Peyer's patch (tissue), 4 donors: ENCODE results near the gene BLNK. TPM values are rescaled to one million over a fixed set of nuclear protein-coding genes. Genes with fewer than 3 reads are reported as not detected.

ENCODE experiments used
- DNase-seq, 3 donors: peaks; one replicate each; pipeline ENCODE4 v3.0.0-alpha.2; 2017 to 2019
- H3K27ac ChIP-seq, 4 donors: fragments of 200-600 bp; sonication (generic); one replicate each; pipeline ENCODE4 v1.5.1; 2016 to 2019
- H3K27me3 ChIP-seq, 2 donors: fragments of 200-600 bp; sonication (generic); one replicate each; pipeline ENCODE4 v1.5.1; 2019
- H3K36me3 ChIP-seq, 3 donors: fragments of 200-600 bp; sonication (generic); one replicate each; pipeline ENCODE4 v1.5.1; 2016 to 2019
- H3K4me1 ChIP-seq, 4 donors: fragments of 200-600 bp; sonication (generic); one replicate each; pipeline ENCODE4 v1.5.1; 2016 to 2019
- H3K4me3 ChIP-seq, 4 donors: fragments of 200-600 bp; sonication (generic); 1 replicate in 3 of 4; 2 replicates in 1 of 4; pipeline ENCODE4 v1.5.1; 2016 to 2019; ENCODE audit warnings: mild to moderate bottlenecking in 1 of 4
- H3K9me3 ChIP-seq, 4 donors: fragments of 200-600 bp; sonication (generic); one replicate each; pipeline ENCODE4 v1.5.1; 2016 to 2019; ENCODE audit warnings: mild to moderate bottlenecking in 1 of 4
- POLR2A ChIP-seq, 2 donors: fragments of 450-650 bp; IDR thresholded peaks; one replicate each; pipeline ENCODE4 v1.5.1; 2017; ENCODE audit warnings: antibody characterized with exemption in 2 of 2, mild to moderate bottlenecking in 2 of 2, moderate library complexity in 2 of 2
- total RNA-seq, 4 donors: library from RNA; depleted of rRNA; stranded (reverse); fragments of >200 nt; gene quantifications; one replicate each; pipeline ENCODE4 v1.1.0, GENCODE V29; 2016
- TF ChIP-seq, protein P1 (sequence below), 6 experiments: fragments of 450-650 bp in 4 of 6; fragments of 200-600 bp in 2 of 6; sonication (generic) in 1 of 6; IDR thresholded peaks; one replicate each; pipeline ENCODE4 v1.5.1; 2017 to 2019; ENCODE audit warnings: antibody characterized with exemption in 6 of 6, mild to moderate bottlenecking in 3 of 6, moderate library complexity in 1 of 6

BLNK gene
- total RNA-seq, 4 donors from 2014 or later: 49.3 to 79.5 (median 50.1) TPM

- H3K4me1 ChIP-seq: no peaks in the 10 kb centered on the region
- no peak for DNase-seq
- no peaks in the 10 kb centered on the region for H3K27me3 ChIP-seq
- TF ChIP-seq POLR2A (IDR thresholded peaks at IDR 0.05): no peak
- TF ChIP-seq, protein P1, sequence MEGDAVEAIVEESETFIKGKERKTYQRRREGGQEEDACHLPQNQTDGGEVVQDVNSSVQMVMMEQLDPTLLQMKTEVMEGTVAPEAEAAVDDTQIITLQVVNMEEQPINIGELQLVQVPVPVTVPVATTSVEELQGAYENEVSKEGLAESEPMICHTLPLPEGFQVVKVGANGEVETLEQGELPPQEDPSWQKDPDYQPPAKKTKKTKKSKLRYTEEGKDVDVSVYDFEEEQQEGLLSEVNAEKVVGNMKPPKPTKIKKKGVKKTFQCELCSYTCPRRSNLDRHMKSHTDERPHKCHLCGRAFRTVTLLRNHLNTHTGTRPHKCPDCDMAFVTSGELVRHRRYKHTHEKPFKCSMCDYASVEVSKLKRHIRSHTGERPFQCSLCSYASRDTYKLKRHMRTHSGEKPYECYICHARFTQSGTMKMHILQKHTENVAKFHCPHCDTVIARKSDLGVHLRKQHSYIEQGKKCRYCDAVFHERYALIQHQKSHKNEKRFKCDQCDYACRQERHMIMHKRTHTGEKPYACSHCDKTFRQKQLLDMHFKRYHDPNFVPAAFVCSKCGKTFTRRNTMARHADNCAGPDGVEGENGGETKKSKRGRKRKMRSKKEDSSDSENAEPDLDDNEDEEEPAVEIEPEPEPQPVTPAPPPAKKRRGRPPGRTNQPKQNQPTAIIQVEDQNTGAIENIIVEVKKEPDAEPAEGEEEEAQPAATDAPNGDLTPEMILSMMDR (IDR thresholded peaks at IDR 0.05): no peak
- H3K36me3 ChIP-seq: peaks cover 0 to 47% (median 0%) of the 10 kb centered on the region in 3 donors
- no peak overlapping the region for H3K4me3 ChIP-seq
- H3K9me3 ChIP-seq: no peaks in the 10 kb centered on the region
- H3K27ac ChIP-seq: no peak overlapping the region
Observed at GRCh38 chr10:96222908-96223307, 48.5 kb downstream of the BLNK start.

DNA sequence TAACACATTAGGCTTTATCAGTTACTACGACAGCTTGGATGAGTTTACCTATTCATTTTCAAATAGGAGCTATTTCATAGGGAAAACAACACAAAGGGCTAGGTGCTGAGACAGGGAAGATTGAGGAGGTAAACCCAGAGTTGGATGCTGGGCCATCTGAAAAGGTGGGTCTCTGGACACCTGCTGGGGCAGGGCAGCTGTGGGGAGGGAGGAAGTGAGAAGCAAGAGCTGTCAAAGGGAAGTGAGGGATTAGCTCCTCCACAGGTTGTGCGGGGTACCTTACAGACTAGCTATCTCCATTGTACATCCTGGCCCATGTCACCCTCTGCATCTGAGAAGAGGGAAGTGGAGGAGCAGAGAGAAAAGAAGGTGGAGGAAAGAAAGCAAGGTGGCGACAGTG is 48.9 kb downstream of the BLNK start:
- no peaks in the 10 kb centered on the region for H3K27me3 ChIP-seq
- no peak overlapping the region for H3K4me3 ChIP-seq
- no peak overlapping the region for H3K27ac ChIP-seq
- H3K4me1 ChIP-seq: no peaks in the 10 kb centered on the region
- TF ChIP-seq, protein P1 (IDR thresholded peaks at IDR 0.05): no peak
- no peak for TF ChIP-seq POLR2A (IDR thresholded peaks at IDR 0.05)
- no peak for DNase-seq
- no peaks in the 10 kb centered on the region for H3K9me3 ChIP-seq
- peaks cover 0 to 46% (median 0%) of the 10 kb centered on the region in 3 donors for H3K36me3 ChIP-seq

- no peak for TF ChIP-seq POLR2A (IDR thresholded peaks at IDR 0.05)
- TF ChIP-seq, protein P1 (IDR thresholded peaks at IDR 0.05): no peak
- no peak for DNase-seq
- Histone ChIP-seq H3K27ac (no peak overlapping the region), H3K36me3 (peaks cover 0 to 45% (median 0%) of the 10 kb centered on the region in 3 donors), H3K4me3 (no peak overlapping the region), H3K4me1 (no peaks in the 10 kb centered on the region), H3K9me3 (no peaks in the 10 kb centered on the region), H3K27me3 (no peaks in the 10 kb centered on the region)
Observed at GRCh38 chr10:96218826-96219225, 52.5 kb downstream of the BLNK start.

DNA sequence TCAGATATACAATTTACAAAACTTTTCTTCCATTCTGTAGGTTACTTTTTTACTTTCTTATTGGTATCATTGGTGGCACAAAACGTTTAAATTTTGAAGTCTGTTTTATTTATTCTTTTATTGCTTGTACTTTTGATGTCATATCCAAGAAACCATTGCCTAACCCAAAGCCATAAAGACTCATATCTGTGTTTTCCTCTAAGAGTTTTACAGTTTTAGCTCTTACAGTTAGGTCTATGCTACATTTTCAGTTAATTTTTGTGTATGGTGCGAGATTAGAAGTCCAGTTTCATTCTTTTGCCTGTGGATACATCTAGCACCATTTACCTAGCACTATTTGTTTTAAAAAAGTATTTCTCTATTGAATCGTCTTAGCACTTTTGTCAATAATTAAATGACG is 53.7 kb downstream of the BLNK start:
- TF ChIP-seq, protein P1 (IDR thresholded peaks at IDR 0.05): no peak
- no peak for TF ChIP-seq POLR2A (IDR thresholded peaks at IDR 0.05)
- Histone ChIP-seq H3K27ac (no peak overlapping the region), H3K9me3 (no peaks in the 10 kb centered on the region), H3K27me3 (no peaks in the 10 kb centered on the region), H3K4me3 (no peak overlapping the region), H3K4me1 (no peaks in the 10 kb centered on the region), H3K36me3 (peaks cover 0 to 34% (median 0%) of the 10 kb centered on the region in 3 donors)
- no peak for DNase-seq

GRCh38 chr10:96216775-96217174 is 54.6 kb downstream of the BLNK start:
- Histone ChIP-seq H3K27ac (no peak overlapping the region), H3K4me3 (no peak overlapping the region), H3K36me3 (peaks cover 0 to 31% (median 0%) of the 10 kb centered on the region in 3 donors), H3K9me3 (no peaks in the 10 kb centered on the region), H3K27me3 (no peaks in the 10 kb centered on the region), H3K4me1 (no peaks in the 10 kb centered on the region)
- DNase-seq: no peak
- TF ChIP-seq, protein P1 (IDR thresholded peaks at IDR 0.05): no peak
- no peak for TF ChIP-seq POLR2A (IDR thresholded peaks at IDR 0.05)

GRCh38 chr10:96212911-96213310 is 58.5 kb downstream of the BLNK start:
- no peaks in the 10 kb centered on the region for H3K4me1 ChIP-seq
- no peak overlapping the region for H3K4me3 ChIP-seq
- no peak for DNase-seq
- H3K27ac ChIP-seq: no peak overlapping the region
- TF ChIP-seq, protein P1 (IDR thresholded peaks at IDR 0.05): no peak
- TF ChIP-seq POLR2A (IDR thresholded peaks at IDR 0.05): no peak
- peaks cover 0 to 41% (median 0%) of the 10 kb centered on the region in 3 donors for H3K36me3 ChIP-seq
- no peaks in the 10 kb centered on the region for H3K9me3 ChIP-seq
- H3K27me3 ChIP-seq: no peaks in the 10 kb centered on the region
